ENCODE results near the gene FREM2. TPM values are rescaled to one million over a fixed set of nuclear protein-coding genes. Genes with fewer than 3 reads are reported as not detected.

The FREM2 gene
- total and polyA plus RNA-seq, 2 donors (not counting 3 experiments of a cell fraction or from before 2014, with no cell fraction given) = under 0.01 TPM; not detected in 1

- dilution Hi-C loops (cut with MboI; ENCODE audit: extremely low pct_ligation_motif_present, low sequenced_read_pairs) (no loop called here), intact Hi-C loops (cut with micrococcal nuclease) (no loop called here)
- H3K36me3 ChIP-seq (ENCODE audit: control insufficient read depth in 2 of 2, extremely low read depth in 1 of 2, insufficient read depth in 2 of 2, low read length in 2 of 2) = no peaks in the 10 kb centered on the region
- POLR2A ChIA-PET = no interaction called here
- H3K4me2 ChIP-seq (ENCODE audit: insufficient read depth, low read length) = no peak overlapping the region
- no peaks in the 10 kb centered on the region for H3K9me3 ChIP-seq (replicated peaks; ENCODE audit: control insufficient read depth, insufficient read depth, low read length)
- no peak overlapping the region for H3K4me3 ChIP-seq (replicated peaks in 1 of 3; ENCODE audit: insufficient read depth in 1 of 3, low read depth in 1 of 3, low read length in 3 of 3)
- no peak overlapping the region for H3K27ac ChIP-seq (ENCODE audit: insufficient read depth, low read depth, low read length)
- CTCF ChIA-PET = interaction anchor here (0.8 kb wide), 1 partner anchor 27 kb away, joined by 3 read pairs; no protein-coding TSS in a partner anchor
- no peaks in the 10 kb centered on the region for H3K9me1 ChIP-seq (replicated peaks; ENCODE audit: control insufficient read depth, extremely low read depth, insufficient read depth, low read length)
- TF ChIP-seq POLR2A (IDR thresholded peaks at IDR 0.05; ENCODE audit: low read depth, low read length) = no peak
- DNase-seq (ENCODE audit: low read depth, low spot score) (no peak), FAIRE-seq (no peak)
- H3K79me2 ChIP-seq (ENCODE audit: control insufficient read depth, insufficient read depth, low read length) = no peaks in the 10 kb centered on the region
- no peak overlapping the region for H3K9ac ChIP-seq (replicated peaks; ENCODE audit: extremely low read depth, insufficient read depth, low read length)
- no peak overlapping the region for H2AFZ ChIP-seq (ENCODE audit: low read depth, low read length)
- H3K4me1 ChIP-seq (ENCODE audit: control insufficient read depth, extremely low read depth, insufficient read depth, low read length) = no peaks in the 10 kb centered on the region
- BruUV-seq (replicated peaks) = no TSS peak
- H4K20me1 ChIP-seq (replicated peaks; ENCODE audit: control insufficient read depth, extremely low read depth, insufficient read depth, low read length) = no peaks in the 10 kb centered on the region
- no peaks in the 10 kb centered on the region for H3K27me3 ChIP-seq (ENCODE audit: control insufficient read depth in 2 of 2, insufficient read depth in 2 of 2, low read length in 2 of 2)
Measured at GRCh38 chr13:38848360-38848759, 161.5 kb downstream of the FREM2 start.

- Histone ChIP-seq H3K4me3 (replicated peaks in 1 of 3; ENCODE audit: insufficient read depth in 1 of 3, low read depth in 1 of 3, low read length in 3 of 3) (no peak overlapping the region), H3K36me3 (ENCODE audit: control insufficient read depth in 2 of 2, extremely low read depth in 1 of 2, insufficient read depth in 2 of 2, low read length in 2 of 2) (no peaks in the 10 kb centered on the region), H3K79me2 (ENCODE audit: control insufficient read depth, insufficient read depth, low read length) (no peaks in the 10 kb centered on the region), H3K9me1 (replicated peaks; ENCODE audit: control insufficient read depth, extremely low read depth, insufficient read depth, low read length) (no peaks in the 10 kb centered on the region), H3K9ac (replicated peaks; ENCODE audit: extremely low read depth, insufficient read depth, low read length) (no peak overlapping the region), H3K4me2 (ENCODE audit: insufficient read depth, low read length) (no peak overlapping the region), H4K20me1 (replicated peaks; ENCODE audit: control insufficient read depth, extremely low read depth, insufficient read depth, low read length) (no peaks in the 10 kb centered on the region), H3K4me1 (ENCODE audit: control insufficient read depth, extremely low read depth, insufficient read depth, low read length) (no peaks in the 10 kb centered on the region), H3K27ac (ENCODE audit: insufficient read depth, low read depth, low read length) (no peak overlapping the region), H3K9me3 (replicated peaks; ENCODE audit: control insufficient read depth, insufficient read depth, low read length) (no peaks in the 10 kb centered on the region), H2AFZ (ENCODE audit: low read depth, low read length) (no peak overlapping the region), H3K27me3 (ENCODE audit: control insufficient read depth in 2 of 2, insufficient read depth in 2 of 2, low read length in 2 of 2) (no peaks in the 10 kb centered on the region)
- ChIA-PET CTCF (no interaction called here), POLR2A (no interaction called here)
- intact Hi-C loops (cut with micrococcal nuclease) = no loop called here
- dilution Hi-C loops (cut with MboI; ENCODE audit: extremely low pct_ligation_motif_present, low sequenced_read_pairs) = no loop called here
- no peak for FAIRE-seq
- TF ChIP-seq MYC (IDR thresholded peaks at IDR 0.05; ENCODE audit: low read depth, low read length) = no peak
- TF ChIP-seq EZH2 (IDR thresholded peaks at IDR 0.05; ENCODE audit: borderline replicate concordance, low read depth, low read length, severe bottlenecking) = no peak
- no peak for TF ChIP-seq FOS (IDR thresholded peaks at IDR 0.05; ENCODE audit: borderline replicate concordance, insufficient read depth, low read length)
- TF ChIP-seq GATA2 (IDR thresholded peaks at IDR 0.05; ENCODE audit: insufficient read depth, insufficient read length, low read depth, low read length) = no peak
- no peak for TF ChIP-seq POLR2AphosphoS5 (IDR thresholded peaks at IDR 0.05; ENCODE audit: insufficient read depth, low read depth, low read length)
- no peak for TF ChIP-seq CTCF (IDR thresholded peaks at IDR 0.05; ENCODE audit: extremely low read depth in 1 of 2, insufficient read depth in 1 of 2, low read depth in 1 of 2, low read length in 2 of 2)
- no peak for TF ChIP-seq MAX (IDR thresholded peaks at IDR 0.05; ENCODE audit: insufficient read depth, insufficient read length)
- TF ChIP-seq POLR2A (IDR thresholded peaks at IDR 0.05; ENCODE audit: low read depth, low read length) = no peak
- no peak for TF ChIP-seq JUN (IDR thresholded peaks at IDR 0.05; ENCODE audit: borderline replicate concordance, insufficient read depth, insufficient read length, low read depth)
- no peak for DNase-seq (ENCODE audit: low read depth, low spot score)
- no TSS peak for BruUV-seq (replicated peaks)
Measured at GRCh38 chr13:38849315-38849714, 162.4 kb downstream of the FREM2 start.

Measured in endothelial cell of umbilical vein (primary cell).